H1 (cell line): ENCODE measurements around the gene TUBA4B. TPM values are rescaled to one million over a fixed set of nuclear protein-coding genes. Genes with fewer than 3 reads are reported as not detected.

ENCODE experiments used
- CTCF ChIA-PET: fragments of 300-600 bp; sonication (Branson Sonifier 250); formaldehyde crosslinking; loops from one replicate; lab custom pipeline; 2021; ENCODE audit not compliant: partially characterized antibody; lab: Charles Lee
- POLR2A ChIA-PET: fragments of 300-600 bp; sonication (Branson Sonifier 250); formaldehyde crosslinking; loops from one replicate; lab custom pipeline; 2021; ENCODE audit warnings: inconsistent platforms; ENCODE audit not compliant: partially characterized antibody; lab: Charles Lee
- DNase-seq, 2 experiments: peaks; one replicate each; pipeline versions ENCODE4 v3.0.0 to v3.0.0-alpha.2; 2010 to 2022; ENCODE audit warnings: low spot score in 2 of 2, low read depth in 1 of 2, mixed read lengths in 1 of 2
- FAIRE-seq: peaks from 2 replicates; lab custom pipeline; 2011; peaks lifted over from hg19 to GRCh38; lab: Jason Lieb, UNC
- H2AFZ ChIP-seq: 2 replicates; pipeline ENCODE4 v1.8.1; 2012; ENCODE audit warnings: low read length, inconsistent platforms
- H2AK5ac ChIP-seq: 2 replicates; pipeline ENCODE4 v1.6.1; 2013; ENCODE audit warnings: low read depth, low read length
- H2BK120ac ChIP-seq: replicated peaks from 2 replicates; pipeline ENCODE3; 2013; ENCODE audit warnings: low read depth, low read length, inconsistent platforms
- H2BK12ac ChIP-seq: 2 replicates; pipeline ENCODE4 v1.6.1; 2013; ENCODE audit warnings: low read depth, low read length
- H2BK15ac ChIP-seq: 2 replicates; pipeline ENCODE4 v1.6.1; 2013; ENCODE audit warnings: low read length
- H2BK20ac ChIP-seq: 2 replicates; pipeline ENCODE4 v1.6.1; 2013; ENCODE audit warnings: low read length
- H2BK5ac ChIP-seq: 2 replicates; pipeline ENCODE4 v1.6.1; 2013; ENCODE audit warnings: low read depth, low read length
- H3K14ac ChIP-seq: 2 replicates; pipeline ENCODE4 v1.6.1; 2013; ENCODE audit warnings: inconsistent platforms; ENCODE audit not compliant: insufficient read length
- H3K18ac ChIP-seq: 2 replicates; pipeline ENCODE4 v1.6.1; 2013; ENCODE audit warnings: low read length; ENCODE audit errors: extremely low read depth
- H3K23ac ChIP-seq: 2 replicates; pipeline ENCODE4 v1.6.1; 2013; ENCODE audit warnings: inconsistent platforms; ENCODE audit not compliant: insufficient read length
- H3K23me2 ChIP-seq: 2 replicates; pipeline ENCODE4 v1.6.1; 2013; ENCODE audit warnings: low read depth, low read length
- H3K27ac ChIP-seq: 2 replicates; pipeline ENCODE4 v1.6.1; 2011; ENCODE audit warnings: low read depth, low read length, inconsistent platforms
- H3K27me3 ChIP-seq, 4 experiments: replicated peaks in 1 of 4; 1 replicate in 1 of 4; 2 replicates in 3 of 4; pipeline versions ENCODE4 v1.6.1 to v1.8.1; 2011 to 2013; ENCODE audit warnings: low read length in 3 of 4, mild to moderate bottlenecking in 3 of 4, inconsistent platforms in 2 of 4, mixed read lengths in 2 of 4, moderate library complexity in 1 of 4; ENCODE audit not compliant: control insufficient read depth in 3 of 4, insufficient read depth in 3 of 4; ENCODE audit errors: extremely low read depth in 1 of 4
- H3K36me3 ChIP-seq, 4 experiments: 2 replicates each; pipeline versions ENCODE4 v1.6.1 to v1.8.1; 2011 to 2013; ENCODE audit warnings: mild to moderate bottlenecking in 4 of 4, low read length in 3 of 4, moderate library complexity in 2 of 4, control low read depth in 1 of 4, inconsistent platforms in 1 of 4; ENCODE audit not compliant: insufficient read depth in 4 of 4, control insufficient read depth in 2 of 4
- H3K4ac ChIP-seq: replicated peaks from 2 replicates; pipeline ENCODE3; 2013; ENCODE audit warnings: low read length, low read depth, mixed read lengths, inconsistent platforms; ENCODE audit not compliant: insufficient read length
- H3K4me1 ChIP-seq, 4 experiments: replicated peaks in 1 of 4; 1 replicate in 1 of 4; 2 replicates in 3 of 4; pipeline versions ENCODE4 v1.6.1 to v1.8.1; 2011 to 2013; ENCODE audit warnings: low read length in 3 of 4, inconsistent platforms in 2 of 4, mixed read lengths in 1 of 4; ENCODE audit not compliant: insufficient read depth in 4 of 4, control insufficient read depth in 3 of 4
- H3K4me2 ChIP-seq, 2 experiments: 2 replicates each; pipeline versions ENCODE4 v1.6.1 to v1.8.1; 2011 to 2013; ENCODE audit warnings: low read depth in 2 of 2, low read length in 2 of 2, control low read depth in 1 of 2, inconsistent platforms in 1 of 2, mild to moderate bottlenecking in 1 of 2; ENCODE audit not compliant: insufficient read depth in 1 of 2
- H3K4me3 ChIP-seq, 4 experiments: fragments of 200-600, 300-600 bp in 1 of 4; sonication (generic), shearing (Covaris generic), sonication (Bioruptor Twin) in 1 of 4; 2 replicates each; pipeline versions ENCODE4 v1.5.1 to v1.8.1; 2011 to 2016; ENCODE audit warnings: low read length in 4 of 4, low read depth in 3 of 4, control low read depth in 2 of 4, inconsistent platforms in 2 of 4, mild to moderate bottlenecking in 2 of 4, mixed read lengths in 1 of 4, moderate library complexity in 1 of 4; ENCODE audit not compliant: insufficient read depth in 2 of 4; ENCODE audit errors: extremely low read depth in 1 of 4
- H3K56ac ChIP-seq: replicated peaks from 2 replicates; pipeline ENCODE3; 2013; ENCODE audit warnings: low read depth, mild to moderate bottlenecking, mixed read lengths, low read length, inconsistent platforms; ENCODE audit not compliant: insufficient read length
- H3K79me1 ChIP-seq: 2 replicates; pipeline ENCODE4 v1.6.1; 2013; ENCODE audit warnings: low read depth, low read length, control low read depth
- H3K79me2 ChIP-seq, 2 experiments: 2 replicates each; pipeline versions ENCODE4 v1.6.1 to v1.8.1; 2012 to 2013; ENCODE audit warnings: low read length in 2 of 2, mild to moderate bottlenecking in 2 of 2, inconsistent platforms in 1 of 2; ENCODE audit not compliant: insufficient read depth in 2 of 2, control insufficient read depth in 1 of 2
- H3K9ac ChIP-seq, 4 experiments: replicated peaks in 1 of 4; 1 replicate in 1 of 4; 2 replicates in 3 of 4; pipeline versions ENCODE4 v1.6.1 to v1.8.1; 2011 to 2013; ENCODE audit warnings: low read depth in 3 of 4, low read length in 3 of 4, control low read depth in 2 of 4, mild to moderate bottlenecking in 2 of 4, moderate library complexity in 2 of 4, inconsistent platforms in 1 of 4; ENCODE audit errors: extremely low read depth in 1 of 4
- H3K9me3 ChIP-seq, 2 experiments: 2 replicates each; pipeline versions ENCODE4 v1.6.1 to v1.8.1; 2012 to 2013; ENCODE audit warnings: mild to moderate bottlenecking in 2 of 2, moderate library complexity in 2 of 2, control low read depth in 1 of 2, inconsistent platforms in 1 of 2, low read depth in 1 of 2, low read length in 1 of 2, mixed read lengths in 1 of 2; ENCODE audit not compliant: insufficient read depth in 2 of 2
- H4K20me1 ChIP-seq, 2 experiments: replicated peaks in 1 of 2; 2 replicates each; pipeline versions ENCODE3 to v1.8.1; 2011 to 2013; ENCODE audit warnings: inconsistent platforms in 2 of 2, low read length in 2 of 2, mild to moderate bottlenecking in 1 of 2; ENCODE audit not compliant: insufficient read depth in 2 of 2, control insufficient read depth in 1 of 2
- H4K5ac ChIP-seq: 2 replicates; pipeline ENCODE4 v1.6.1; 2013; ENCODE audit warnings: low read length, low read depth, mixed read lengths, inconsistent platforms; ENCODE audit not compliant: insufficient read length
- H4K8ac ChIP-seq: 2 replicates; pipeline ENCODE4 v1.8.0; 2013; ENCODE audit warnings: mild to moderate bottlenecking, moderate library complexity, low read length, inconsistent platforms; ENCODE audit not compliant: insufficient read depth; ENCODE audit errors: extremely low read depth
- H4K91ac ChIP-seq: replicated peaks from 2 replicates; pipeline ENCODE3; 2013; ENCODE audit warnings: low read length, mixed read lengths, inconsistent platforms; ENCODE audit not compliant: insufficient read length
- ZNF274 ChIP-seq: IDR thresholded peaks from 2 replicates; pipeline ENCODE4 v1.7.0; 2012; ENCODE audit warnings: low read length, borderline replicate concordance; ENCODE audit errors: extremely low read depth
- WGBS, 2 experiments: shearing (Covaris generic) in 1 of 2; methylation state at CpG; one replicate each; pipeline versions ENCODE4 v1.1.6 to v1.1.7; 2013 to 2015; ENCODE audit warnings: low lambda C conversion rate in 2 of 2, mixed read lengths in 2 of 2, inconsistent platforms in 1 of 2, low coverage in 1 of 2, missing lambda C conversion rate in 1 of 2; ENCODE audit not compliant: insufficient replicate concordance in 2 of 2, insufficient coverage in 1 of 2, insufficient read length in 1 of 2; ENCODE audit errors: extremely low coverage in 1 of 2, missing lambda C conversion rate in 1 of 2; 5-methylcytosine and 5-hydroxymethylcytosine counted together
- polyA plus RNA-seq, 7 experiments: library from polyadenylated mRNA; depleted of rRNA in 3 of 7; stranded (reverse) in 5 of 7; unstranded in 2 of 7; fragments of >200 nt in 5 of 7; fragments of 200-250 nt in 2 of 7; gene quantifications; 1 replicate in 5 of 7; 2 replicates in 1 of 7; 4 replicates in 1 of 7; pipeline versions ENCODE4 v1.2.1 to v1.2.3, GENCODE V29; 2011 to 2013; ENCODE audit warnings: missing spikeins in 2 of 7, mixed read lengths in 2 of 7
- total RNA-seq: library from RNA; stranded (reverse); fragmentation: NEBNext Ultra II Directional; extraction: Animal tissue kit (Norgen Biotek cat#: 25700); gene quantifications from 2 replicates; pipeline ENCODE4 v1.2.1, GENCODE V29; 2021

TUBA4B gene
- total and polyA plus RNA-seq, 2 of the 8 experiments (the other 6 are each of a cell fraction or from before 2014, with no cell fraction given): 0.08 to 0.24 TPM

GRCh38 chr2:219225350-219225749, 27.7 kb upstream of the TUBA4B start:
- 89% methylated on average over 3 of the region's 3 CpGs; no CpG with 5 or more reads in 1 of the 2 experiments for WGBS, 2 experiments
- H3K23me2 ChIP-seq: peaks cover 6% of the 10 kb centered on the region; the same call in 1 of the 2 replicates
- no peak overlapping the region for H2AK5ac ChIP-seq
- H3K9me3 ChIP-seq: no peaks in the 10 kb centered on the region
- H3K4me2 ChIP-seq: no peak overlapping the region
- no peak overlapping the region for H4K91ac ChIP-seq
- no peak overlapping the region for H3K4me3 ChIP-seq
- H2BK20ac ChIP-seq: no peak overlapping the region
- H3K14ac ChIP-seq: no peak overlapping the region
- H2BK5ac ChIP-seq: no peak overlapping the region
- H4K8ac ChIP-seq: no peak overlapping the region
- CTCF ChIA-PET: interaction anchor here (2.2 kb wide), 1 partner anchor 23 kb away, joined by 6 read pairs; no protein-coding TSS in a partner anchor
- no peak overlapping the region for H2AFZ ChIP-seq
- H3K36me3 ChIP-seq: peaks cover 10 to 48% (median 35%) of the 10 kb centered on the region in 4 experiments; a peak in 6 of 8 replicates
- DNase-seq (no peak), FAIRE-seq (no peak)
- no peak overlapping the region for H2BK15ac ChIP-seq
- no peak overlapping the region for H2BK120ac ChIP-seq
- POLR2A ChIA-PET: interaction anchor here (14.0 kb wide), 1 partner anchor 23 kb away, joined by 190 read pairs; the partner anchor contains the start of genes GLB1L, STK16, TUBA4A and TUBA4B
- no peak overlapping the region for H3K18ac ChIP-seq
- H4K20me1 ChIP-seq: peaks cover 0 to 7% of the 10 kb centered on the region in 2 experiments
- H3K9ac ChIP-seq: no peak overlapping the region
- no peaks in the 10 kb centered on the region; a peak in 1 of 7 replicates for H3K27me3 ChIP-seq
- no peak overlapping the region for H4K5ac ChIP-seq
- no peak overlapping the region for H3K23ac ChIP-seq
- no peak overlapping the region for H3K27ac ChIP-seq
- H3K56ac ChIP-seq: no peak overlapping the region
- H2BK12ac ChIP-seq: no peak overlapping the region
- peaks cover 0 to 9% of the 10 kb centered on the region in 2 experiments; a peak in 2 of 4 replicates for H3K79me2 ChIP-seq
- peaks cover 0 to 6% (median 3%) of the 10 kb centered on the region in 4 experiments; a peak in 5 of 7 replicates for H3K4me1 ChIP-seq
- H3K79me1 ChIP-seq: no peaks in the 10 kb centered on the region; the same call in 1 of the 2 replicates
- H3K4ac ChIP-seq: no peak overlapping the region
- TF ChIP-seq ZNF274: no peak
